ENCODE measurements around the gene SFRP2.

The SFRP2 gene

DNA sequence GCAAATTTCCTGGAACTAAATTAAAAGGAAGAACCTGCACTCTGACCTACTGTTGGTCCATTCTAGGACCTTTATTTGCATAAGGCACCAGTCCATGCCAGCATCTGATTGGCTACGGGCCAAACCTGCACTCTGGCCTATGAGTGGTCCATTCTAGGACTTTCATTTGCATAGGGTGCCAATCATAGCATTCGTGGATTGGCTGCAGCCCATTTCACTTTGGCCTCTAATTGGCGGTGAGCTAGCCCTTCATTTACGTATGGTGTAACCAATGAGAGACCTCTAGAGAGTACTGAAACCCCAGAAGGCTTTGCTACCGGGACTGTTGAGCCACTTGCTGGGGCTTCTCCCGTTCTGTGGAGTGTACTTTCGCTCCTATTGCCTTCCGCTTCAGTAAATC, 23.0 kb downstream of the SFRP2 start:
- no peak for DNase-seq

DNA sequence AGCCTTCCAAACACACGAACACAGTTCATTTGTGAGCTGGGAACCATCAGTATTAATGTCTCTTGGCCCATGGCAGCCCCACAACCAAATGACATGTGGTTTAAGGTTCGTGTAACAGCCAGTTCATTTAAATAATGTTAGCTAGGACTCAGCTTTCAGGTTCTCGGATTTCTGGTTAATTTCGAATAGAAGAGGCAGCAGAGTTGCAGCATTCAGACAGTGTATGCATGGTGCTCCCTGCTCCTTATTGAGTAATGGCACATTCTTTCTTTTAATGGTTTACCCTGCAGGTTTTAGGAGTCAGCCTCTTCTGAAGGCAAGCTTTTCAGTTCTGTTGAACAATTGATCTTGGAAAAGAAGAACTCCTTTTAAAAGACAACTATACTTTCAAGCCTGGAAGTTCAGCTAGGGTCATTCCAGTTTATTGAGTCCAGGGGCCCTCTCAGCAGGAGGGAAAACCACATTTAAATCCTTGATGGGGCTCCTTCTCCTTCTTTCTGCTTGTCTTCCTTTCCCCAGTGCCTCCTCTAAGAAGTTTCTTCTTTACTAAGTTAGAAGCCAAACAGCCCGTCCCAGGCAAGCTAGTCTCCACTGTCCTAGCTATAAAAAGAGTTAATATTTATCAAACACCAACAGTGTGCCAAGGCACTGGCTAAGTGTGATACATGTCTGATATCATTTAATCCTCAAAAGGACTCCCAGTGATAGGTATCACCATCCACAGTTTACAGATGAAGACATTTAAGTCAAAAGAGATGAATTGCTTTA, 24.1 kb downstream of the SFRP2 start:
- no peak for DNase-seq

DNA sequence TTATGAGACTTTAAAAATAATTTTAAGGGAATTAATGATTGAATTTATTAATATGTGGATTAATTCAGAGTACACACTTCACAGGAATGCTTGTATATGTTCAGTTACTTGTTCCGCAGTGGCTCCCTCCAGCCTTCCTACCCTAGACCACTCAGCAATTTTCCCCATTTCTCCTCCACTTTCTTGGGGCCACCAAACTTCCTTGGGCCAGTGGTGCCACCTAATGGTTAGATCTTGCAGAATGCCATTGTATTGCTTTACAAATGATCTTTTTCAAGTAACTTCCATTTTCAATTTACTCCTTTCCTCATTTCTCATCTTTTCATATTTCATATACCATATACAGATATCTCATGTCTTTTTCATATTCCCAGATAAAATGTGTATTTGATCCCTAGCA, 25.5 kb downstream of the SFRP2 start:
- DNase-seq = no peak

DNA sequence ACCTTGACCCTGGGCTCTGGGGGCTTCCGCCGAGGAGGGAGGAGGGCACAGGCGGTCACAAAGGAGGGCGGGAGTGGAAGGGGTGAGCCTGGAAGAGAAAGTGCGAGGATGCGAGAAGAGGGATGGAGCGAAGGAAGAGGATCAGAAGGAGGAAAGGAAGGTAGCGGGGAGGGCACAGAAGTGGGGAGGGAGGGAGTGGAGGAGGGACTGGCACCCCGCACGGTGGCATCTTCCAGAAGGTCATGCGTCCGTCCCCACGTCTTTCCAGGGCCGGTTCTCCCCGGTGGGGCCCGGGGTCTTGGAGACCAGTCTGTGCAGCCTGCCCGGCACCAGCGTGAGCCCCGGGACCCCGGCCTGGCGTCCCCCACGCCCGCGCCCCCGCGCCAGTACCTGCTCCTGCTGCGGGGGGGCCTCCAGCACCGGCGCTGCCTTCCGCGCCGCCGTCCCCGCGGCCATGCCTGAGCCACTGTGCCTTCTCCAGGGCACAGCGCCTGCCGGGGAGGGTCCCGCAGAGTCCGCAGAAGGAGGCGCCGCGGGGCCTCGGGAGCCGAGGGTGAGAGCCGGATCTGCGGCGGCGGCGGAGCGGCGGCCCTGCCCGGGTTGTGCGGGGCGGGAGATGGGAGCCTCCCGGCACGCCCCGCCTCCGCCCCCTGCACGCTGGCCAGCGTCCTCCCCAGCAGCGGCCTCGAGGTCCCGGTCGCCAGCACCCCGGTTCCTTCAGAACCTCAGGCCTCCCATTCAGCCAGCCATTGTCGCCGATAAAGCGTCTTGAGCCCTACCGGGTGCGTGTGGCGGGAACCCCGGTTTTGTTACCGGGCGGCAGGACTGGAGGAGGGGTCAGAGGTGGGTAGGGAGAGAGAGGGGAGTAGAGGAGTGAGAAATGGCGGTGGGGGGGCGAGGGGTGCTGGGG, 29.2 kb downstream of the SFRP2 start, which contains the start of gene RNF175:
TSS of gene RNF175 (minus strand) at position 618 of the 910 bp plus-strand sequence. CDS start at position 456, 162 bp downstream.
- DNase-seq = no peak

DNA sequence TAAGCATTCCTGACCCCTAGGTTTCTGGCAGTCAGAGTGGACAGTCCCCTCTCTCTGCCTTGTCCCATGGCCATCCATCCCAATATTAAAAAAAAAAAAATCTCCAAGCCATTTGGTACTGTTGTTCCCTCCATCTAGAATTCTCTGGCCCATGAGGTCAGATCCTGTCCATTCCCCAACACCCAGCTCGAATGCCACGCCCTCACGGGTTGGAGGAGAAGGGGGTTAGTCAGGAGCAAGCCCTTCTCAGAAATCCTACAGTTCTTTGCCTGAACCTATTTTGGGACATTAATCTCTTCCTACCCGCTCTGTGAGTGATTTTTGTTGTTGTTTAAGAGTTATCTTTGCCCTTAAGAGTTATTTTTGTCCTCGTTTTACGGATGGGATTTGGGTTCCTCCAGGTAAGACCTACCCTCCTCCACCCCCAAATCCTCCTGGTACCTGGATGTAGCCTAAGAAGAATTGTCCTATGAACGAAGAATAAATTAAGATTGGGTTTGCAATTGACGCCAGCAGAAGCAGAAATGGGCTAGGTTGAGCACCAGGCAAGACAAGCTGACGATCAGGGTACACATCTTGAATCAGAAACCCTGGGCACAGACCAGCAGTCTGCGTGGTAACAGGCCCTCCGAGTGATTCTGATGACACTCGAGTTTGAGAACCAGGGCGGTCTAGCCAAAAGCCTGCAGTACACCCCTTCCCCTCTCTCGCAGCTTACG, 30.0 kb downstream of the SFRP2 start:
- DNase-seq = no peak

DNA sequence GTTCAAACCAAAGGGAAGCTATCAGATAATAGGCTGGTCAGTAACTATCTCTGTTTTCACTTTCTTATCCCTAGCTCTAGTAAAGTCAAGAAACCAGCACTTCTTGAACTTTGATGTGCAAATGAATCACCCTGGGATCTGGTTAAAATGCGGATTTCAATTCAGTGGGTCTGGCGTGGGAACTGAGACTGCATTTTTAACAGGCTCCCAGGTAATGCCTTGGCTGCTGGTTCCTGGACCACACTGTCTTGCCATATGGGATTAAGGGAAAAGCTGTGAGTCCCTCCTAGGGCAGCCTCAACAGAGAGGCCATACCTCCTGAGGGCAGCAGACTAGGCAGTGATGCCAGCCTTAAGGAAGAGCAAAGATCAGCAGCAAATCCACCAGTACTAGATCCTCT, 30.7 kb downstream of the SFRP2 start:
- DNase-seq = no peak

DNA sequence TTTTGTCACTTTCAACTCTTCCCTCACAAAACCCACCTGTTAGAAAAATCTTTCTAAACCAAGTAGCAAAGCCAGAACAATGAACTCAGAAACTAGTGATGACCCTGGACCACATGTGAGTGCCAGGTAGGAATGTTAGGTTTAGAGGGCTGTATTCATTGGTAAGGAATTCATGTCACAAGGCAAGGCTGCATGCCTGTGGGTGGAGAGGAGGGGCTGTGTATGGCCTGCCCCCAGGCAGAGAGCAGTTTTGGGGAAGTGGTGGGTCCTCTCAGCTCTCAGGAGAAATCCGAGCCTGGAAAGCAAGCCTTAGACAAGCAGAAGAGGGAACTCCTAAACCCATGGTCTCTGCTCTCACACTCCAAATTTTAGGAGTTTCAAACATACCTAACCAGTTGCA, 31.5 kb downstream of the SFRP2 start:
- DNase-seq = peak; percentile 36

DNA sequence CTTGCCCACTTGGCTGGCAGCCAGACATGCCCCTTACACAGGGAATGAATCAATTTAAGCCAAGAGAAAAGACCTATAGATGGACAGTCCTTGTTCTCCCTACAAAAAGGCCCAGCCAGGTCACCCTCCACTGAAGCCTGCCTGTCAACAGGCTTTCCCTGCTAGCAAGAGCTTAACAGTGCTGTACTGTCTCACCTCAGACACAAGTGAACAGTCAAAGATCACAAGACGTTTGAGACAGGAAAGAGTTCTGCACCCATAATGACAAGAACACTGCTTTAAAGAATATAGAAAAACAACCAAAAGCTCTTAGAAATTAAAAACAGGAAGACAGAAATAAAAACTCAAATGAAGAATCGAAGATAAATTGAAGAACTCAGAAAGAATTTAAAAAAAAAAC, 33.7 kb downstream of the SFRP2 start:
- no peak for DNase-seq

DNA sequence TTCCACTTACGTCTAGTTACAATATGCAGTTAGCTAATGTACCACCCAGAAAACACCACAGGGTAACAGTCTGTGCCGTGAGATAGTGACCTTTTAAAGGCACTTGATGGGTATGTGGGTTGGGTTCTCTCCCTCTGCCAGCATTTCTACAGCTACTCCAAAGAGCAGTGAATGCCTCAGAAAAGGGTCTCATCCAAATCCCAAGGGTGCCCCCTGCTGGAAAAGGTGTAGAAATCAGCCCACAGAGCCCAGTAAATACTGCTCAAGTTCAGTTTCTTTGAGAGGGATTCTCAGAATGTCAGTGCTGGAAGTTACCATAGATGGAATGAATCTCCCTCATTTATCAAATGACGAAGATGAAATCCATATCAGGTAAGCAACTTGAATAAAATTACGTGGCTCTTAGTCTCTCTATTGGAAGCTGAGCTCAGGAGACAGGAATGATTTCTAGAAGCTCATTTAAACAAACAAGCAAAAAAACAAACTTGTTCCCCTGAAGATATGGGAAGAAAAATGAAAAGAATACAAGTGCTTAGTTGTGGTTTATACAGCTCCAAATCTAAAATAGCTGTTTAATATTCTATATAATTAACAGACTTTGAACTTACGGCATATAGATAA, 38.6 kb downstream of the SFRP2 start:
- peak; percentile 9 for DNase-seq

DNA sequence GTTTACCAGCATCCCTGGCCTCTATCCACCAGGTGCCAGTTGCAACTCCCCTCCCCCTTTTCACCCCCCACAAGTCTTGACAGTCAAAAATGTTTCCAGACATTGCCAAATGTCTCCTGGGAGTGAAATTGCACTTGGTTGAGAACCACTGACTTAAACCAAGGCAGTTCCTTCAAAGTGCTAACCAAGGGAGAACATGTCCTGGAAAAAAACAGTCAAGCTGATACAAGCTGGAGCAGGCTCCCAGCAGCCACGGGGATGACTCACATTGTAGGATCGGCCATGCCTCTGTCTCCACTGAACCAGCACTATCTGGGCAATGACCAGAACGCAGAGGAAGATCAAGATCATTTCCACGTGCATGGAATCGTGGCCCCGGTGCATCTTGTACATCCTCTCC, 40.5 kb downstream of the SFRP2 start:
- DNase-seq = peak; percentile 76

DNA sequence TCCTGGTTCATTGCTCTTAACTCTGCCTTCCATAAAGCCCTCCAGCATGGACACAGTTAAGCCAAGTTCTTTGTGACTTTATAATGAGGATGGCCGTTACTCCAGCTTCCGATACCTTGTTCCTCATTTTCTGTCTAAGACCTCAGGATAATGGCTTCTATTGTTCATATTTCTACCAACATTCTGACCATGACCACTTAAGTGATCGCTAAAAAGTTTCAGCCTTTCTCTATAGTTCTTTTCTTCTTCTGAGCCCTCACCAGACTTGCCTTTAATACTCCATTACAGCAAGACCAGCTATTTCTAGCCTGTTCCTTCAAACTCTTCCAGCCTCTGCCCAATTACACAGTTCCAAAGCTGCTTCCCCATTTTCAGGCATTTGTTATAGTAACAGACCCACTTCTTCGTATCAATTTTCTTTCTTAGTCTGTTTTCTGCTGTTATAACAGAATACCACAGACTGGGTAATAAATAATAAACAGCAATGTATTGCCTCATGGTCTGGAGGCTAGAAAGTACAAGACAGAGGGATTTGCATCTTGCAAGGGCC, 41.4 kb downstream of the SFRP2 start:
- no peak for DNase-seq

DNA sequence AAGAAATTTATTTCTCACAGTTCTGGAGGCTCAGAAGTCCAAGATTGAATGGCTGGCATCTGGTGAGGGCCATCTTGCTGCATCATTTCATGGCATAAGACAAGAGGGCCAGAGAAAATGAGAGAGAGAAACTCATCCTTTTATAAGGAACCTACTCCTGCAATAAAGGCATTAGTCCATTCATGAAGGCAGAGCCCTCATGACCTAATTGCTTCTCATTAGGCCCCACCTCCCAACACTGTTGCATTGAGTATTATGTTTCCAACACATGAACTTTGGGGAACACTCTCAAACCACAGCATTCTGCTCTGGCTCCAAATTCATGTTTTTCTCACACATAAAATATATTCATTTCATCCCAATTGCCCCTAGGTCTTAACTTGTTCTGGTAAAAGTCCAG, 43.2 kb downstream of the SFRP2 start:
- DNase-seq = no peak

DNA sequence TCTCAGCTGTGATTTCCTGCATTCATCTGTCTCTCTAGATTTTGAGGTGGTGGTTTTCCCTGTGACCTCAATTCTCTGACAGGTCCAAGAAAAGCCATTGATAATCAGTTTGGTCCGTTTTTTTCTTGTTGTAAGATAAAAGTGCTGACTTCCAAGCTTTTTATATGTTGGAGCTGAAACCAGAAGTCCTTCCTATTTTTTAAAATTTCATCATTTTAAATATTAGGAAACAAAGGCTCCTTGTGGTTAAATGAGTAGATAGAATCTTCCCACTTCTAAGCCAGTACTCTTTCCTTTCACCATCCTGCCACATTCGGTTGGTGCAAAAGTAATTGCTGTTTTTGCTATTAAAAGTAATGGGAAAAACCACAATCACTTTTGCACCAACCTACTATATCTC, 47.3 kb downstream of the SFRP2 start:
- DNase-seq = no peak

DNA sequence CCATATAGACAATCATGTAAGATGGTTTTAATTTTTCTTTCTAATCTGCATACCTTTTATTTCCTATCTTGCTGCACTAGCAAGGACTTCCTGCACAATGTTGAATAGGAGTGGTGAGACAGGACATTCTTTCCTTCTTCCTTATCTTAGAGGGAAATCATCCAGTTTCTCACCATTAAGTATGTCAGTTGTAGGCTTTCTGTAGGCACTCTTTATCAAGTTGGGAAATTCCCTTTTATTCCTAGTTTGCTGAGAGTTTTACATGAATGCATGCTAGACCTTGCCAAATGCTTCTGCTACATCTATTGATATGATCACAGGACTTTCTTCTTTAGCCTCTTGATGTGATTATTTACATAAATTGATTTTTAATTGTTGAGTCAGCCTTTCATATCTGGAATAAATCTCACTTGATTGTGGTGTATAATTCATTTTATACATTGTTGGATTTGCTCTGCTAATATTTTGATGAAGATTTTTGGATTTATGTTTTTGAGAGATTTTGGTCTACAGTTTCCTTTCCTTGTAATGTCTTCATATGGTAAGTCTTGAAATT, 52.9 kb downstream of the SFRP2 start:
- DNase-seq = no peak

DNA sequence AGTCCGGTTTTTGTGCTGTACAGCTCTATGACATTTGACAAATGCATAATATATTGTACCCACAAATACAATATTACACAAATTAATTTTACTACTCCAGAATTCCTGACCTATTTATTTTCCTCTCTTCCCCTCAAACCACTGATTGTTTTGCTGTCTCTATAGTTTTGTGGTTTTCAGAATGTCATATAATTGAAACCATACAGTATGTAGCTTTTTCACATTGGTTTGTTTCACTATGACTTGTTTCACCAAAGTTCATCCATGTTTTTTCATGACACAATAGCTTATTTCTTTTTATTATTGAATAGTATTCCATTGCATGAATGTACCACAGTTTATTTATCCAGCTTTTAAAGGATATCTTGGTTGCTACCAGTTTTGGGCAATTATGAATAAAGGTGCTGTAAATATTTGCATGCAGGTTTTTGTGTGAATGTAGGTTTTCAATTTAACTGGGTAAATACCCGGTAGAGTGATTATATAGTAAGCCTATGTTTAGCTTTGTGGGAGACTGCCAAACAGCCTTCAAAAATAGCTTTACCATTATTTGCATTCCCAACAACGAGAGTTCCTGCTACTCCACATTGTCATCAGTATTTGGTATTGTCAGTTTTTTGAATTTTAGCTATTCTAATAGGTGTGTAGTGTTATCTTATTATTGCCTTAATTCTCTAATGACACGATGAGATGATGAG, 55.0 kb downstream of the SFRP2 start:
- DNase-seq = no peak

DNA sequence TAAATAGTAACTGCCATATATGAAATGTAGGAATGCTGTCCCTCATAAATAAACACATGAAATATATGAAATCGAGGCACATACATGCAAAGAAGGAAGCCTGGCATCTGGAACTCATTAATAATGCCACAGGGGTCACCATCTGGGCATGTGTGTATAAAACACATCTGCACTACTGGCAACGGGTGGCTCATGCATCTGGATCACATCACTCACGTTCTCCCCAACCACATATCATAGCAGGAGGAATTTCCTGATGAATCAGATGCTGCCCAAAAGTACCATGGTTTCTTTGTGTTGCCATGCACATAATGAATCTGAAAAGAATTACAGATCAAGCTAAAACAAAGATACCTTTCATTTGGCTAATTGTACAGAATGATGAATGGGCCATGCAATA, 57.6 kb downstream of the SFRP2 start:
- DNase-seq = no peak
